GM19397 (cell line): ENCODE data around the gene RAB40A.

Experiments
- ATAC-seq: cut with Tn5 transposase; IDR thresholded peaks from one replicate; pipeline ENCODE4 v1.9.1; 2021; ENCODE audit warnings: mild to moderate bottlenecking, moderate library complexity; ENCODE audit not compliant: unreplicated experiment

Gene RAB40A, protein sequence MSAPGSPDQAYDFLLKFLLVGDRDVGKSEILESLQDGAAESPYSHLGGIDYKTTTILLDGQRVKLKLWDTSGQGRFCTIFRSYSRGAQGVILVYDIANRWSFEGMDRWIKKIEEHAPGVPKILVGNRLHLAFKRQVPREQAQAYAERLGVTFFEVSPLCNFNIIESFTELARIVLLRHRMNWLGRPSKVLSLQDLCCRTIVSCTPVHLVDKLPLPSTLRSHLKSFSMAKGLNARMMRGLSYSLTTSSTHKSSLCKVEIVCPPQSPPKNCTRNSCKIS

GRCh38 chrX:103519389-103519788 lies at the start of gene RAB40A:
Gene RAB40A, minus strand, starts transcription at chrX:103519489. Its CDS starts 18,733 bp downstream, at chrX:103500756.
- ATAC-seq, result no peak

DNA sequence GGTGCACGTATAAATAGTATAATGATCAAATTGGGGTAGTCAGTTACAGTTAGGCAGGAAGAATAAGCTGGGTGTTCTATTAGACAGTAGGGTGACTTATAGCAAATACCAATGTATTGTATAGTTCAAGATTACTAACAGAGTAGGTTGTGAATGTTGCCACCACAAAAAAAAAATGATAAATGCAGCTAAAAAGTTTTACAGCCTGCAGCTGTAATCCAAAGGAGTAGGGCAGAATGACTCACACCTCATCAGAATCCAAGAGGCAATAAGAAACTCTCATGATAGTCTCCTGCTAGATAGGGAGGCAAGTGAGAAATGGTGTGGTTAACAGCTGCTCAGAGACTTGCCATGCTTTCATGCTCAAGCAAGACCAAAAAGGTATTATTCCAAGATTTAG lies 46.5 kb upstream of the RAB40A start:
- ATAC-seq, result no peak

GRCh38 chrX:103565197-103565596 lies 45.9 kb upstream of the RAB40A start:
- no peak for ATAC-seq

- ATAC-seq, result no peak
Observed at GRCh38 chrX:103562801-103563200, 43.5 kb upstream of the RAB40A start.

DNA sequence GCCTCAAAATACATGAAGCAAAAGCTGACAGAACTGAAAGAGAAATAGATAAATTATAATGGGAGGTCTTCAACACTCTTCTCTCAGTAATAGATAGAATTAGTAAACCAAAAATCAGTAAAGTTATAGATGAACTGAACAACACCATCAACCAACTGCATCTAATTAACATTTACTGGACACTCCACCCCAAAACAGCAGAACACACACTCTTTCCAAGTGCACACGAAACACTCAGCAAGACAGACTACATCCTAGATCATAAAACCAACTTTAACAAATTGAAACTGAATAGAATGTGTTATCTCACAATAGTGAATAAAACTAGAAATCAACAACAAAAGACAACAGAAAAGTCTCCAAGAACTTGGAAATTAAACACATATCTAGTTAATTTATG lies 41.0 kb upstream of the RAB40A start:
- no peak for ATAC-seq

GRCh38 chrX:103556963-103557612 lies 37.8 kb upstream of the RAB40A start:
- ATAC-seq, result no peak

GRCh38 chrX:103554687-103555424 lies 35.6 kb upstream of the RAB40A start:
- ATAC-seq, result peak; percentile 98

- no peak for ATAC-seq
Observed at GRCh38 chrX:103552236-103552635, 32.9 kb upstream of the RAB40A start.

DNA sequence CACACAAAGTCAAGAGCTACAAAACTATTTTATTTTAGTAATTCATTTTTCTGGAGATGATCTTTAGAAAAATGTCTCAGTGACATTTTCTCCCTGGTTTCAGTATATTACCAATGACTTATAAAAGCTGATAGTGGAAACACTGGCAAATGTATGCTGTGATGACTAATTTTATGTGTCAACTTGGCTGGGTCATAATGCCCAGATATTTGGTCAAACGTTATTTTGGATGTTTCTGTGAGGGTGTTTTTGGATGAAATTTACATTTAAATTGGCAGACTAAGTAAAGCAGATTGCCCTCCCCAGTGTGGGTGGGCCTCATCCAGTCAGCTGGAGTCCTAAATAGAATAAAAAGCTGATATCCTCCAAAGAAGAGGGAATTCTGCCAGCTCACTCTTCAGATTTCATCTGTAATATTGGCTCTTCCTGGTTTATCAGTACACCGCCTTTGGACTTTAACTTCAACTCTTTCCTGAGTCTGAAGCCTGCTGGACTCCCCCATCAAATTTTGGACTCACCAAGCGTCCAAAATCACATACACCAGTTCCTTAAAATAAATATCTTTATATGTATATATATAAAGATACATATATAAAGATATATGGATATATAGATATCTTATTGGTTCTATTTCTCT lies 31.2 kb upstream of the RAB40A start:
- no peak for ATAC-seq

DNA sequence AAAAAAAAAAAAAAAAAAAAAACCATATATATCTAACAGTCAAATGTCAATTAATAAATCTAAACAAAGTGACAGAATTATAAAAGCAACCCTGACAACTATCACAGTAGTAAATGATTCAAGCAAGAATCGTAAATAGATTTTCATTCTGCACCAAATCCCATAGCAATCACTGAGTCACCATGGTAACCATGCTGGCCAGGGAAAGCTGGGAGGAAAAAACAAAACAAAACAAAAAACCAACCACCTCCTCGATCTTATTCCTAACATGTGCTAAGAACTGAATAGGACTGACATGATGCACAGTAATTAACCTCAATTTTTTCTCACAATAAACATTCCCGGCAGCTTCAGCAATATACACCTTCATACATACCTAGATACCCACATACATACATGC lies 30.6 kb upstream of the RAB40A start:
- ATAC-seq, result no peak

DNA sequence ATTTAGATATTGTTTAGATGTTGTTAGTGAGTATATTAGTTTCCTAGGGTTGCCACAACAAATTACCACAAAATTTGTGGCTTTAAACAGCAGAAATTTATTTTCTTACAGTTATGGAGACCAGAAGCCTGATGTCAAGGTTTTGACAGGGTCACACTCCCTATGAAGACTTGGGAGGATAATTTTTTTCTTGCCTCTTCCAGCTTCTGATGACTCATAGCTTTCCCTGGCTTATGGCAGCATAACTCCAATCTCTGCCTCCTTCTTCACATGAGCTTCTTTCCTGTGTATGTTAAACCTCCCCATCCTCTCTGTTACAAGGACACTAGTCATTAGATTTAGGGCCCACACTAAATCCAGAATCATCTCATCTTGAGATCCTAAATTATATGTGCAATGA lies 20.9 kb upstream of the RAB40A start:
- ATAC-seq, result no peak

DNA sequence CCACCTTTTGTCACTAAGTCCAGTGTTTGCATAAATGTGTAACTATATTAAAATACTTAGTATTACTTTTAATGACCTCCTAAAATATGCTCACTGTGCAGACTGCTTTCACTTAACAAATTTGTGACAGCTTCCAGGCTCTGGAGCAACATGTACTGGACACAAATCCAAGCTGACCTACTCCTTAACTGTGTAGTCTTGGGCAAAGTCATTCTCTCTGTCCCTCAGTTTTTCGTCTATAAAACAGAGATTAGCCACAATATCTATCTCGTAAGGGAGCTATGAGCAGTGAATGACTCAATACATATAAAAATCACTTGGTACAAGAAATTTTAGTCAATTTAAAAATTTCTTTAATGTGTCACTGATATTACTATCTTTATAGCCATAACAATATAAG lies 20.4 kb upstream of the RAB40A start:
- no peak for ATAC-seq

DNA sequence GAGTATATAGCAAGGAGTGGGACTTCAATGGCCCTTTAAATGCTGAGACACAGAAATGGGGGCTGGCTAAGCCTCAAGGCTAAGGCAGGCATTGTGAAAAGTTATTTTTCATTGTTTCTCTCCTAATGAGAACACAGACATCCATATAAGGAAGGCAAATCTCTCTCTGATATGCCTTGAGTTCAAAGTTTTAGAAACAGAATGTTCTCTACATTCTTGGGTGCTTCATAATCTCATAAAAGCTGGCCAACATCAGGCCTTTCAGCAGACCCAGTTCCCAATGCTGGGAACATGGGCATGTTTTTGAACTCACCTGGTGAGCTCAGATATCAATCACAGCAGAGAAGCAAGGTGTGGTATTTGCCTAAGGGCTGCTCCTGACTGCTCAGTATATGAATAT lies 19.4 kb upstream of the RAB40A start:
- no peak for ATAC-seq

GRCh38 chrX:103537871-103538387 lies 18.6 kb upstream of the RAB40A start:
- no peak for ATAC-seq

DNA sequence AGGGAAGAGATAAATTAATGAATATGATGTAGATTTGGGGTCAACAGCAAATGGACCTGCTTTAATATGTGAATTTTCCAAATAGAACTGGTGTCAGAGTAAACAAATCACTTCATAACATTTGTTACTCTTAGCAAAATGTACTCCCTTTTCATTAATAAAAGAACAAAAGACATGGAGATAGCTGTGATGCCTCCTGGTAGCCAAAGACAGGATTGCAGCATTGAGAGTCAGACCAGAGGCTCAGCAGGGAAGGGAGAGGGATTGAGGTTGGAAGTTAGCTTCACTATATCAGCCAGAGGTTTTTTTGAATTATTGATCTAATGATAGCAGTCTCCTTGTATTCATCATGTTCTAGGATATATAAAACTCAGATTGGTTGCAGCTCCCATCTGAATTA lies 17.4 kb upstream of the RAB40A start:
- ATAC-seq, result no peak

GRCh38 chrX:103536071-103536470 lies 16.8 kb upstream of the RAB40A start:
- ATAC-seq, result no peak

DNA sequence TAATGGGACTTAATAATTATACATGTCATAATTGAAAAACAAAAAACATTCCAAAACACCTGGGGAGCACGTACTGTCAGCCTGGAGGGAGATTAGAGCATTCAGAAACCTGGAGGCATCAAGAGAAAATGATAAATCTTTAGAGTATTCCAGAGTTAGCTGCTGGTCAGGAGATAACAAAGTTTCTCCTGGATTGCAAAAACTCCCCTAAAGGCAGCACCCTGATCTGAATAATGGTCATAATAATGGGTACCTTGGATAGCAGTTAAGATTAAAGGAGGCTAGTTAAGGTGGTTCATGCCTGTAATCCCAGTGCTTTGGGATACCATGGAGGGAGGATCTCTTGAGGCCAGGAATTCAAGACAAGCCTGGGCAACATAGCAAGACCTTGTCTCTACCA lies 15.9 kb upstream of the RAB40A start:
- ATAC-seq, result no peak

DNA sequence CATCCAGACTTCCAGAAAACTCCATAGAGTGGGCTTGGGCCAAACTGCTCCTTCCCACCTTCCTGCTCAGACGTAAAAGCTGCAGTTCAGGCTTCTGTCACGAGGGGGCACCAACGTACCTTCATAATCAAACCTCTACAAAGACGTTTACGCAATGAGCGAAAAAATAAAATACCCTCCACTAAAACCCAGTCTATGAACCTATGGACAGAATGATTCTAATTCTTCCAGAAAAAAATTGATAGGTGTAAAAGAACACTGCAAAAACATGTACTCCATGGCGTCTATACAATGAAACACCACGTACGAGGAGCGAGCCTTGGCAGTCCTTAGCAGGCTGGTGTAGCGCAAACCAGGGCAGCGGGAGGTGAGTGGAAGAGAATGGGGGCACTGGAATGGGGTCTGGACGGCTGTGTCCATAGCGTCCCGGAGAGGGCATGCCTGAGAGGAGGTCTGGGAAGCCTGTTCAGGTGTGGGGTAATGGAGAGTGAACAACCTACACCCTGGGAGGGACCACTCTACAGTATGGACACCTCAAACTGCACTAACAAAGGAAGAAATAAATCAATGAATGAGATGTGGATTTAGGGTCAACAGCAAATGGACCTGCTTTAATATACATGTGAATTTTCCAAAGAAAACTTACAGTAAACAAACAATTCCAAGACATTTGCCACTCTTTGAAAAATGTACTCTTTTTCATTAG lies 14.4 kb upstream of the RAB40A start:
- no peak for ATAC-seq

GRCh38 chrX:103531002-103531401 lies 11.7 kb upstream of the RAB40A start:
- ATAC-seq, result no peak

DNA sequence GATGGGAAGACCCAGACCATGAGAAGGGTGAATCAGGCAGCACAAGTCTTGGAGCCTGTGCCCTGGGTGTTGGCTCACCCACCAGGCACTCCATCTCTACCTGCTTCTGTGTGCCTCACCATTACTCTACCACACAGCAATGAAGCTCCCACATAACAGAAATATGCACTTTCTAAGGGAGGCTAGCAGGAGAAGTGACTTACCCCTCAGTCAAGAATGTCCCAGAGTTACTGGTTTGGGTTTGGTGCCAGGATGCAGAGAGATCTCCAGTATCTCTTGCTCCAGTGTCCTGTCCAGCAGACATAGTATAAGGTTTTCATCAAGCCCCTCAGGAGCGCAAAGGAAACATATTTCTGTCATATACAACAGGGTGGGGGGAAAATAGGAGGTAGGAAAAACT lies 11.3 kb upstream of the RAB40A start:
- no peak for ATAC-seq

DNA sequence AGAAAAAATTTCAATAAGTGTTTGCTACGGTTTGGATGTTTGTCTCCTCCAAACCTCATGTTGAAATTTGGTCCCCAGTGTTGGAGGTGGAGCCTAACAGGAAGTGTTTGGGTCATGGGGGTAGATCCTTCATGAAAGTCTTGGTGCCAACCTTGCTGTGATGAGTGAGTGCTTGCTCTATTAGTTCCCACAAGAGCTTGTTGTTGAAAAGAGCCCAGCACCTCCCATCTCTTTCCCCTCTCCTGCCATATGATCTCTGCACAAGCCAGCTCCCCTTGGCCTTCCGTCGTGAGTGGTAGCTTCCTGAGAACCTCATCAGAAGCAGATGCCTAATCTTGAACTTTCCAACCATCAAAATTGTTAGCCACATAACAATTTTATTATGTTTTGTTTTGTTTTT lies 10.3 kb upstream of the RAB40A start:
- no peak for ATAC-seq
